GM23338 (cell line): ENCODE data around the gene WDR27.

Experiments
- EZH2 ChIP-seq: fragments of 200-600 bp; sonication (generic); IDR thresholded peaks from one replicate; pipeline ENCODE4 v1.8.0; 2017; ENCODE audit warnings: antibody characterized with exemption, mild to moderate bottlenecking, low read depth; ENCODE audit not compliant: unreplicated experiment
- JUNB ChIP-seq: IDR thresholded peaks from one replicate; pipeline ENCODE4 v1.6.1; 2016; ENCODE audit warnings: antibody characterized with exemption; ENCODE audit not compliant: unreplicated experiment
- TF ChIP-seq, protein P1 (sequence below), 2 experiments: fragments of 200-600 bp in 1 of 2; sonication (generic) in 1 of 2; conservative IDR thresholded peaks; 2 replicates each; pipeline versions ENCODE4 v1.5.1 to v1.6.1; 2016 to 2017; ENCODE audit warnings: antibody characterized with exemption in 2 of 2, low read depth in 2 of 2, mild to moderate bottlenecking in 2 of 2, moderate library complexity in 1 of 2

DNA sequence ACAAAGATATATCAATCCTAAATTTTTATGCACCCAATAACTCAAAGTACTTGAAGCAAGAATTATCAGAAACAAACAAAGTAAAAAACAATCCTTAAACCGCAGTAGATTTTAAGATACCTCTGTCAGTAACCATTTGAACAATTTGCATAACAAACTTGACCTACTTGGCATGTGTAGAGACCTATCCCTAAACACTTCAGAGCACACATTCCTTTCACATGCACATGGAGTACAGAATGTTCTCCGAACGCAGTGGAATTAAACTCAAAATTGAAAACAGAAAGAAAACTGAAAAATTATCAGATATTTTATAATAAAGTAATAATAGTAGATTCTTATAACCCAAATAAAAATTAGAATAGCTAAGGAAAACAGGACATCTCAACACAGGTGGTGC lies 285.6 kb downstream of the WDR27 start:
- TF ChIP-seq, protein P1, sequence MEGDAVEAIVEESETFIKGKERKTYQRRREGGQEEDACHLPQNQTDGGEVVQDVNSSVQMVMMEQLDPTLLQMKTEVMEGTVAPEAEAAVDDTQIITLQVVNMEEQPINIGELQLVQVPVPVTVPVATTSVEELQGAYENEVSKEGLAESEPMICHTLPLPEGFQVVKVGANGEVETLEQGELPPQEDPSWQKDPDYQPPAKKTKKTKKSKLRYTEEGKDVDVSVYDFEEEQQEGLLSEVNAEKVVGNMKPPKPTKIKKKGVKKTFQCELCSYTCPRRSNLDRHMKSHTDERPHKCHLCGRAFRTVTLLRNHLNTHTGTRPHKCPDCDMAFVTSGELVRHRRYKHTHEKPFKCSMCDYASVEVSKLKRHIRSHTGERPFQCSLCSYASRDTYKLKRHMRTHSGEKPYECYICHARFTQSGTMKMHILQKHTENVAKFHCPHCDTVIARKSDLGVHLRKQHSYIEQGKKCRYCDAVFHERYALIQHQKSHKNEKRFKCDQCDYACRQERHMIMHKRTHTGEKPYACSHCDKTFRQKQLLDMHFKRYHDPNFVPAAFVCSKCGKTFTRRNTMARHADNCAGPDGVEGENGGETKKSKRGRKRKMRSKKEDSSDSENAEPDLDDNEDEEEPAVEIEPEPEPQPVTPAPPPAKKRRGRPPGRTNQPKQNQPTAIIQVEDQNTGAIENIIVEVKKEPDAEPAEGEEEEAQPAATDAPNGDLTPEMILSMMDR (conservative IDR thresholded peaks at IDR 0.05; ENCODE audit: low read depth in 2 of 2): no peak
- TF ChIP-seq EZH2 (no peak), JUNB (no peak)
